HL-60 (cell line): Measurements from ENCODE around the gene HYOU1.

Experiments
- POLR2AphosphoS5 ChIP-seq: IDR thresholded peaks from 2 replicates; pipeline ENCODE4 v1.6.1; 2012; ENCODE audit warnings: low read depth
- TF ChIP-seq, protein P1 (sequence below): IDR thresholded peaks from one replicate; pipeline ENCODE4 v1.5.1; 2011; ENCODE audit warnings: low read length, control low read depth, inconsistent platforms; ENCODE audit not compliant: insufficient read depth

DNA sequence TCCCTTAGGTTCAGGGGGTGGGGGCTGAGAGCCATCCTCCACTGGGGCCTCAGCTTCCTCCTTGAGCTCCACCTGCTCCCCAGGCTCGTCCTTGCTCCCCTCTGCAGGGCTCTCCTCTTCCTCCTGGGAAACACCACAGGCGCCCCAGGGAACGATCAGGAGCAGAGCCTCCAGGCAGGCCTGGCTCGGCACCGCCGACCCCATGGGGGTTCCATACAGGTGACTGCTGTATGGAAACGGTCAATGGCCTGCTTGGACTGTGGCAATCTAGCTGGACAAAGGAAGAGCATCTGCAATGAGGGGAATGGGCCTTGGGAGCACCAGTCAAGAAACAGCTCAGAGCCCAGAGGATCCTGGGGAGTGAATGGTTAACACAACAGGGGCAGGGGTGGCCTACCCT lies 7.9 kb downstream of the HYOU1 start:
- TF ChIP-seq, protein P1, sequence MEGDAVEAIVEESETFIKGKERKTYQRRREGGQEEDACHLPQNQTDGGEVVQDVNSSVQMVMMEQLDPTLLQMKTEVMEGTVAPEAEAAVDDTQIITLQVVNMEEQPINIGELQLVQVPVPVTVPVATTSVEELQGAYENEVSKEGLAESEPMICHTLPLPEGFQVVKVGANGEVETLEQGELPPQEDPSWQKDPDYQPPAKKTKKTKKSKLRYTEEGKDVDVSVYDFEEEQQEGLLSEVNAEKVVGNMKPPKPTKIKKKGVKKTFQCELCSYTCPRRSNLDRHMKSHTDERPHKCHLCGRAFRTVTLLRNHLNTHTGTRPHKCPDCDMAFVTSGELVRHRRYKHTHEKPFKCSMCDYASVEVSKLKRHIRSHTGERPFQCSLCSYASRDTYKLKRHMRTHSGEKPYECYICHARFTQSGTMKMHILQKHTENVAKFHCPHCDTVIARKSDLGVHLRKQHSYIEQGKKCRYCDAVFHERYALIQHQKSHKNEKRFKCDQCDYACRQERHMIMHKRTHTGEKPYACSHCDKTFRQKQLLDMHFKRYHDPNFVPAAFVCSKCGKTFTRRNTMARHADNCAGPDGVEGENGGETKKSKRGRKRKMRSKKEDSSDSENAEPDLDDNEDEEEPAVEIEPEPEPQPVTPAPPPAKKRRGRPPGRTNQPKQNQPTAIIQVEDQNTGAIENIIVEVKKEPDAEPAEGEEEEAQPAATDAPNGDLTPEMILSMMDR, result no peak
- no peak for TF ChIP-seq POLR2AphosphoS5
